A549 (cell line): Measurements from ENCODE around the gene CABP1. TPM values are rescaled to one million over a fixed set of nuclear protein-coding genes. Genes with fewer than 3 reads are reported as not detected.

Experiments
- ATAC-seq, 2 experiments: fragments of 200-7000 bp in 1 of 2; fragments of >200 bp in 1 of 2; cut with Nextera tagmentation in 1 of 2; cut with Tn5 transposase in 1 of 2; 3 replicates each; pipeline versions ENCODE4 v1.8.0 to v1.9.1; 2018 to 2020; ENCODE audit warnings: mild to moderate bottlenecking in 1 of 2, moderate library complexity in 1 of 2
- CTCF ChIA-PET: fragments of 300-600 bp; sonication (Branson Sonifier 250); formaldehyde crosslinking; extraction: SDS; loops from one replicate; lab custom pipeline; 2021; ENCODE audit warnings: antibody characterized with exemption, inconsistent platforms; lab: Yijun Ruan, JAX
- POLR2A ChIA-PET: fragments of 350-600 bp; formaldehyde crosslinking; extraction: SDS; loops from one replicate; lab custom pipeline; 2021; ENCODE audit warnings: antibody characterized with exemption, inconsistent platforms; lab: Yijun Ruan, JAX
- DNase-seq, 2 experiments: peaks; one replicate each; pipeline versions ENCODE4 v3.0.0 to v3.0.0-alpha.2; 2011 to 2016; ENCODE audit warnings: low read depth in 1 of 2, low spot score in 1 of 2
- FAIRE-seq: peaks from 2 replicates; lab custom pipeline; 2011; peaks lifted over from hg19 to GRCh38; lab: Jason Lieb, UNC
- H3K27ac ChIP-seq, 2 experiments: fragments of >200 bp; sonication (Bioruptor Twin); formaldehyde crosslinking; 3 replicates each; pipeline ENCODE4 v1.5.1; 2016 to 2017
- H3K4me1 ChIP-seq: fragments of >200 bp; sonication (Bioruptor Twin); formaldehyde crosslinking; 3 replicates; pipeline ENCODE4 v1.6.1; 2016
- H3K4me2 ChIP-seq: fragments of >200 bp; sonication (Bioruptor Twin); formaldehyde crosslinking; 3 replicates; pipeline ENCODE4 v1.6.1; 2016
- H3K4me3 ChIP-seq: fragments of >200 bp; sonication (Bioruptor Twin); formaldehyde crosslinking; 3 replicates; pipeline ENCODE4 v1.5.1; 2016
- H3K9me3 ChIP-seq: fragments of >200 bp; sonication (Bioruptor Twin); formaldehyde crosslinking; 3 replicates; pipeline ENCODE4 v1.6.1; 2016
- ATOH8 ChIP-seq: fragments of 250-450 bp; sonication (Bioruptor Pico); IDR thresholded peaks from 2 replicates; pipeline ENCODE4 v1.5.0; 2020; ENCODE audit warnings: low read depth, mild to moderate bottlenecking, moderate library complexity
- CBX2 ChIP-seq: fragments of 200-600 bp; sonication (generic); IDR thresholded peaks from 2 replicates; pipeline ENCODE4 v1.6.1; 2016; ENCODE audit warnings: low read depth, mild to moderate bottlenecking, borderline replicate concordance
- CTCF ChIP-seq: fragments of >200 bp; sonication (Bioruptor Twin); formaldehyde crosslinking; IDR thresholded peaks from 3 replicates; pipeline ENCODE4 v1.5.1; 2016
- EP300 ChIP-seq, 2 experiments: fragments of >200 bp; sonication (Bioruptor Twin); formaldehyde crosslinking; IDR thresholded peaks; 2 replicates in 1 of 2; 3 replicates in 1 of 2; pipeline ENCODE4 v1.6.1; 2016 to 2017
- FOSB ChIP-seq: fragments of 250-450 bp; sonication (Bioruptor Pico); IDR thresholded peaks from 2 replicates; pipeline ENCODE4 v1.5.0; 2020; ENCODE audit warnings: mild to moderate bottlenecking, moderate library complexity
- FOXS1 ChIP-seq: fragments of 250-450 bp; sonication (Bioruptor Pico); IDR thresholded peaks from 2 replicates; pipeline ENCODE4 v1.5.0; 2020; ENCODE audit warnings: mild to moderate bottlenecking, moderate library complexity
- HEYL ChIP-seq: fragments of 250-450 bp; sonication (Bioruptor Pico); IDR thresholded peaks from 2 replicates; pipeline ENCODE4 v1.8.0; 2021; ENCODE audit warnings: mild to moderate bottlenecking, moderate library complexity
- JUN ChIP-seq, 2 experiments: fragments of >200 bp; sonication (Bioruptor Twin); formaldehyde crosslinking; IDR thresholded peaks; 2 replicates in 1 of 2; 3 replicates in 1 of 2; pipeline ENCODE4 v1.6.1; 2016 to 2017
- KDM5A ChIP-seq: fragments of 200-600 bp; sonication (generic); IDR thresholded peaks from 2 replicates; pipeline ENCODE4 v1.6.1; 2016; ENCODE audit warnings: antibody characterized with exemption, mild to moderate bottlenecking
- MAFK ChIP-seq: fragments of 450-650 bp; IDR thresholded peaks from 2 replicates; pipeline ENCODE4 v1.6.1; 2014; ENCODE audit not compliant: partially characterized antibody
- NPAS2 ChIP-seq: fragments of 250-450 bp; sonication (Bioruptor Pico); IDR thresholded peaks from 2 replicates; pipeline ENCODE4 v1.8.0; 2022; ENCODE audit warnings: mild to moderate bottlenecking, moderate library complexity, borderline replicate concordance
- PHF8 ChIP-seq: fragments of 200-600 bp; sonication (generic); IDR thresholded peaks from 2 replicates; pipeline ENCODE4 v1.6.1; 2016; ENCODE audit warnings: low read depth, mild to moderate bottlenecking, antibody characterized with exemption, moderate library complexity, borderline replicate concordance
- POLR2AphosphoS2 ChIP-seq: conservative IDR thresholded peaks from 2 replicates; pipeline ENCODE4 v1.6.1; 2012; ENCODE audit warnings: low read length, improper control_type of control experiment, inconsistent platforms
- RAD21 ChIP-seq, 2 experiments: fragments of >200 bp in 1 of 2; sonication (Bioruptor Twin) in 1 of 2; formaldehyde crosslinking in 1 of 2; IDR thresholded peaks in 1 of 2; conservative IDR thresholded peaks in 1 of 2; 2 replicates in 1 of 2; 3 replicates in 1 of 2; pipeline ENCODE4 v1.6.1; 2012 to 2018; ENCODE audit warnings: inconsistent platforms in 1 of 2
- SMC3 ChIP-seq: fragments of >200 bp; sonication (Bioruptor Twin); formaldehyde crosslinking; IDR thresholded peaks from 3 replicates; pipeline ENCODE4 v1.6.1; 2018; ENCODE audit warnings: inconsistent platforms
- TFCP2L1 ChIP-seq: fragments of 250-450 bp; sonication (Bioruptor Pico); IDR thresholded peaks from 2 replicates; pipeline ENCODE4 v1.5.0; 2021; ENCODE audit warnings: mild to moderate bottlenecking
- ZFP36 ChIP-seq: fragments of 450-650 bp; IDR thresholded peaks from 2 replicates; pipeline ENCODE4 v1.6.1; 2014; ENCODE audit warnings: borderline replicate concordance; ENCODE audit not compliant: partially characterized antibody
- ZNF302 ChIP-seq: fragments of 250-450 bp; sonication (Bioruptor Pico); IDR thresholded peaks from 2 replicates; pipeline ENCODE4 v1.9.0; 2021; ENCODE audit warnings: inconsistent platforms, mild to moderate bottlenecking, moderate library complexity
- WGBS: methylation state at CpG from one replicate; pipeline ENCODE4 v1.1.6; 2017; ENCODE audit errors: missing lambda C conversion rate; 5-methylcytosine and 5-hydroxymethylcytosine counted together
- polyA plus RNA-seq, 4 experiments: library from polyadenylated mRNA; depleted of rRNA in 3 of 4; stranded (reverse); fragments of >200 nt; fragmentation: RNase III in 1 of 4; extraction: RNeasy Plus Mini Kit Qiagen cat#74134 plus additional on column Dnase treatment in 1 of 4; gene quantifications; 2 replicates in 3 of 4; 3 replicates in 1 of 4; pipeline ENCODE4 v1.2.3, GENCODE V29; 2011 to 2017
- TF ChIP-seq, protein P1 (sequence below): fragments of >200 bp; sonication (Bioruptor Twin); formaldehyde crosslinking; IDR thresholded peaks from 3 replicates; pipeline ENCODE4 v1.6.1; 2016

The CABP1 gene
- polyA plus RNA-seq, 2 of the 4 experiments (the other 2 are of a cell fraction): 0.15 to 0.22 TPM

DNA sequence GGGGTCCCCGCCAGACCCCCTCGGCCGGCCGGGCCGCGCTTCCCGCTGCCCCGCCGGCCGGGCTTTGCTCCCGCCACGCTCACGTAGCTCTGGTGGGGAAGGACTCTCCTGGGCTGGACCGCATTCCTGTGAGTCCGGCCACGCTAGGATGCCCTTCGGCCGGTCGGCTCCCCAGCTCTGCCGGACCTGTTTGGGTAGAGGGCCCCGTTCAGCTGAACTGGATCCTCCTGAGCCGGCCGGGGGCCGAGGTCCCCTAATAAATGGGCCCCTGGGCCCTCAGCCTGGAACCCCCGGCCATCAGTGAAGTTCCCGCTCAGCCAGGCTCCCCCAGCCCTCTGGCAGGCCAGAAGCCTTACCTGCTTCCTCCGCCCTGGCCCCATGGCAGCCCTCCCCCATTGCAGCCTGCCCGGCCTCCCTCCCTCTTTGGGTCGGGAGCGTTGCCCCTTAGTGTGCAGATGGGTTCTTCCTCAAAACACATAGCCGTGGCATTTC is 70.4 kb downstream of the CABP1 start:
- DNase-seq (peak in 1 of 2 experiments; percentile 43), ATAC-seq (peak; percentile 31 to 35; a peak in 5 of 6 replicates), FAIRE-seq (no peak)
- 3% methylated on average over 13 of the region's 31 CpGs for WGBS
- ChIA-PET CTCF (interaction anchor here (1.0 to 6.6 kb wide), 7 partner anchors 9 to 299 kb away, joined by 3 to 62 read pairs (median 9); no protein-coding TSS in a partner anchor), POLR2A (interaction anchor here (1.0 kb wide), 2 partner anchors 19 to 24 kb away, joined by 3 to 5 read pairs; partner anchors contain the start of gene MLEC)
- Histone ChIP-seq H3K4me1 (peaks cover 15% of the 10 kb centered on the region), H3K4me3 (peak overlapping the region; percentile 75), H3K27ac (peak overlapping the region; percentile 85 to 96), H3K4me2 (peak overlapping the region; percentile 80), H3K9me3 (no peaks in the 10 kb centered on the region)
- TF ChIP-seq RAD21 (conservative IDR thresholded peaks at IDR 0.05 in 1 of 2, IDR thresholded peaks at IDR 0.05 in 1 of 2): no peak
- no peak for TF ChIP-seq ATOH8 (CRISPR knock-in tag)
- no peak for TF ChIP-seq CTCF
- TF ChIP-seq TFCP2L1 (CRISPR knock-in tag): no peak
- TF ChIP-seq PHF8: 0 out of 2 replicates have a peak, but pooled peaks have one; percentile 0

DNA sequence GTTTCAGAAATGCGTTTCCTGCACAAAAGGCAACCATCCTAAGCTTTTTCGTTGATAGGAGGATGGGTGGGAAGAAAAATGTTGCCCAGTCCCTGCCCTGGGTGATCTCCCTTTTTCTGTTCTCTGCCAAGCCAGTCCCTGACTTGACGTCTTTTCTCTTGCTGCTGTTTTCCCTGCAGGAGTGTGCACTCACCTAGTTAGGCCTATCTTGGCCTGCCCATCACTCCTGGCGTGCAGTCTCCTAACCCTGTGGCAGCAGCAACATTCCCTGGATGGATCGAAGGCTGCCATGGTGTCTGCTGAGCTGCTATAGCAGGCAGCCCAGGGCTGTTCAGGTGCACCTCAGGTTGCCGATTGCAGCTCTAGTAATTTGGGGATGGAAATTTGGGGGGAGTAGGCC is 71.0 kb downstream of the CABP1 start:
- peak overlapping the region; percentile 85 to 96 for H3K27ac ChIP-seq
- ChIA-PET POLR2A (interaction anchor here (1.0 kb wide), 1 partner anchor 25 kb away, joined by 5 read pairs; the partner anchor contains the start of gene MLEC), CTCF (interaction anchor here (0.7 to 6.6 kb wide), 11 partner anchors 8 to 298 kb away, joined by 3 to 62 read pairs (median 4); no protein-coding TSS in a partner anchor)
- no peak for FAIRE-seq
- H3K4me2 ChIP-seq: peak overlapping the region; percentile 80
- ATAC-seq: peak in 1 of 2 experiments; percentile 6; a peak in 1 of 6 replicates
- 58% methylated on average over 6 of the region's 6 CpGs for WGBS
- peaks cover 10% of the 10 kb centered on the region; the same call in 2 of the 3 replicates for H3K4me1 ChIP-seq
- H3K9me3 ChIP-seq: no peaks in the 10 kb centered on the region
- DNase-seq: no peak
- peak overlapping the region; percentile 75 for H3K4me3 ChIP-seq
- TF ChIP-seq NPAS2 (no peak), FOSB (CRISPR knock-in tag) (no peak)

DNA sequence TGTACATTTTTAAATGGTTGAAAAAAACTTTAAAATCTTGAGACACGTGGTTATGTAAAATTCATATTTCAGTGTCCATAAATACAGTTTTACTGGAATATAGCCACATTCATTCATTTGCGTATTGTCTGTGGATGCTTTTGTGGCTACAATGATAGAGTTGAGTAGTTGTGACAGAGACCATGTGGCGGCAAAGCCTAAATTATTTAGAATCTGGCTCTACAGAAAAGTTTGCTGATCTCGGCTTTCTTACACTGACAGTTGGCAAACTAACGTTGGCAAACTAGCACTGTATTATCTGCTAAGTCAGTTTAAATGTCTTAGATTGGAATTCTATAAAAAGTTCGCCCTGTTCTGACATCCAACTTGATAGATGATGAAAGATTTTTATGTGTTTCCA is 72.2 kb downstream of the CABP1 start:
- H3K9me3 ChIP-seq: no peaks in the 10 kb centered on the region
- no peak for DNase-seq
- no peak for FAIRE-seq
- no peak overlapping the region for H3K4me3 ChIP-seq
- TF ChIP-seq SMC3: no peak
- peak; percentile 83 for TF ChIP-seq MAFK
- ChIA-PET POLR2A (no interaction called here), CTCF (interaction anchor here (1.2 to 6.6 kb wide), 4 partner anchors 9 to 129 kb away, joined by 3 to 62 read pairs (median 19); no protein-coding TSS in a partner anchor)
- no peak for ATAC-seq
- H3K27ac ChIP-seq: no peak overlapping the region
- peaks cover 10% of the 10 kb centered on the region; the same call in 2 of the 3 replicates for H3K4me1 ChIP-seq
- 89% methylated on average over 6 of the region's 6 CpGs for WGBS
- H3K4me2 ChIP-seq: no peak overlapping the region

DNA sequence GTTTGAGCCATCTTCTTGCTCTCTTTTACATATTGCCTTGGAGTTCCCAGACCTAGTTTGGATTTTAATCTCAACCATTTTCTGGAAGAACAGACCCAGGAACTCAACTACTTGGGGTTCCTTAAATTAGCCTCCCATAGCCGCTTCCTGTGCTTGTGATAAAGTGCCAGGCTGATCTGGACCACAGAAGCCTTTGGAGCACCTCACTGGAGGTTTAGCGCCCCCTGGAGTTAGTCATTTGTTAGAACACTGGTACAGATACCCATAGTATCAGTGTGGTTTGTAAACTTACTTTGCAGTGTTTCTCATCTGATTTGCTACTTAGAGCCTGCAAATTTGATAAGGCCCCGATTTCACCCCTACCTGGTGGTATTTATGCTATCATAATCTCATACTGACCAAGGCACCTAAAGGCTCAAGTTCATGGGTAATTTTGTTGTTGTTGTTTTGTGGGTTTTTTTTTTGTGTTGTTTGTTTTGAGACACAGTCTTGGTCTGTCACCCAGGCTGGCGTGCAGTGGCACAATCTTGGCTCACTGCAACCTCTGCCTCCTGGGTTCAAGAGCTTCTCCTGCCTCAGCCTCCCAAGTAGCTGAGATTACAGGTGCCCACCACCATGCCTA is 73.5 kb downstream of the CABP1 start:
- DNase-seq (peak; percentile 85 to 86), ATAC-seq (peak; percentile 61 to 77; a peak in 5 of 6 replicates), FAIRE-seq (peak; percentile 63)
- Histone ChIP-seq H3K4me3 (no peak overlapping the region), H3K9me3 (no peaks in the 10 kb centered on the region), H3K4me1 (peaks cover 10% of the 10 kb centered on the region; the same call in 2 of the 3 replicates), H3K27ac (no peak overlapping the region), H3K4me2 (no peak overlapping the region)
- WGBS: 26% methylated on average over 4 of the region's 4 CpGs
- POLR2A ChIA-PET: interaction anchor here (1.1 kb wide), 1 partner anchor 11 kb away, joined by 3 read pairs; the partner anchor contains the start of gene ACADS
- CTCF ChIA-PET: interaction anchor here (0.6 to 3.4 kb wide), 18 partner anchors 11 to 390 kb away, joined by 3 to 33 read pairs (median 3); no protein-coding TSS in a partner anchor
- no peak for TF ChIP-seq FOSB (CRISPR knock-in tag)
- TF ChIP-seq ZNF302 (CRISPR knock-in tag): no peak
- no peak for TF ChIP-seq FOXS1 (CRISPR knock-in tag)
- no peak for TF ChIP-seq POLR2AphosphoS2
- peak; percentile 94 for TF ChIP-seq CTCF
- TF ChIP-seq, protein P1, sequence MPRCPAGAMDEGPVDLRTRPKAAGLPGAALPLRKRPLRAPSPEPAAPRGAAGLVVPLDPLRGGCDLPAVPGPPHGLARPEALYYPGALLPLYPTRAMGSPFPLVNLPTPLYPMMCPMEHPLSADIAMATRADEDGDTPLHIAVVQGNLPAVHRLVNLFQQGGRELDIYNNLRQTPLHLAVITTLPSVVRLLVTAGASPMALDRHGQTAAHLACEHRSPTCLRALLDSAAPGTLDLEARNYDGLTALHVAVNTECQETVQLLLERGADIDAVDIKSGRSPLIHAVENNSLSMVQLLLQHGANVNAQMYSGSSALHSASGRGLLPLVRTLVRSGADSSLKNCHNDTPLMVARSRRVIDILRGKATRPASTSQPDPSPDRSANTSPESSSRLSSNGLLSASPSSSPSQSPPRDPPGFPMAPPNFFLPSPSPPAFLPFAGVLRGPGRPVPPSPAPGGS: no peak
- TF ChIP-seq PHF8: no peak
- no peak for TF ChIP-seq KDM5A
- no peak for TF ChIP-seq JUN (IDR thresholded peaks at IDR 0.05)
- no peak for TF ChIP-seq ZFP36
- peak; percentile 84 to 92 for TF ChIP-seq RAD21 (conservative IDR thresholded peaks at IDR 0.05 in 1 of 2, IDR thresholded peaks at IDR 0.05 in 1 of 2)
- TF ChIP-seq CBX2: no peak
- no peak for TF ChIP-seq EP300 (IDR thresholded peaks at IDR 0.05)
- no peak for TF ChIP-seq TFCP2L1 (CRISPR knock-in tag)
- no peak for TF ChIP-seq HEYL
